AG04449 (cell line): ENCODE measurements around the gene SETD5.

Experiments
- CTCF ChIA-PET: fragments of 350-600 bp; formaldehyde crosslinking; extraction: SDS; loops from one replicate; lab custom pipeline; 2021; ENCODE audit warnings: antibody characterized with exemption; lab: Yijun Ruan, JAX
- POLR2A ChIA-PET: fragments of 400-600, 350-600 bp; formaldehyde crosslinking; extraction: SDS; loops from one replicate; lab custom pipeline; 2020; ENCODE audit warnings: antibody characterized with exemption, inconsistent platforms; lab: Yijun Ruan, JAX
- DNase-seq: peaks from one replicate; pipeline ENCODE4 v3.0.0-alpha.2; 2010; ENCODE audit warnings: low read depth, low spot score
- H3K4me3 ChIP-seq: 2 replicates; pipeline ENCODE4 v1.5.1; 2011; ENCODE audit warnings: low read depth, mild to moderate bottlenecking, control low read depth, low read length
- TF ChIP-seq, protein P1 (sequence below): IDR thresholded peaks from one replicate; pipeline ENCODE4 v1.5.1; 2011; ENCODE audit warnings: mild to moderate bottlenecking, moderate library complexity, low read length, control low read depth, inconsistent platforms; ENCODE audit not compliant: insufficient read depth; ENCODE audit errors: missing control alignments

Gene SETD5

DNA sequence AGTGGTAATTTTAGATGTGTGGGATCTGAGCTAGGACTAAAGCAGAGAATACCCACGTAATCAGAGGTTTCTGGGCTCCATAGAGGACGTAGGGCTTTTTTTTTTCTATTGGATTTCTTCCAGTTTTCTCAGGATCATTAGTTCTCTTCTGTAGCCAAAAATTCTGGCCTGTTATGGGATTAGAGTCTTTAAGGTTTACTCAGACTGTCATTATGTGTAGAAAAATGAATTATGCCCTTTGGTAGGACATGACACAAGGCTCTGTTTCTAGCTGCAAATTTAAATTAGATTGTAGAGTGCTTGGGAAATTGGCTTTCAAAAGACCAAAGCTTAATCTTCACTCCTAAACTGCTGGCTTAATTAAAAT lies 1.9 kb downstream of the SETD5 start:
- ChIA-PET POLR2A (interaction anchor here (0.7 to 1.1 kb wide), 2 partner anchors 17 to 37 kb away, joined by 3 to 4 read pairs; no protein-coding TSS in a partner anchor), CTCF (interaction anchor here (0.9 to 1.4 kb wide), 7 partner anchors 11 to 104 kb away, joined by 3 to 5 read pairs (median 3); partner anchors contain the start of gene THUMPD3)
- no peak for DNase-seq

DNA sequence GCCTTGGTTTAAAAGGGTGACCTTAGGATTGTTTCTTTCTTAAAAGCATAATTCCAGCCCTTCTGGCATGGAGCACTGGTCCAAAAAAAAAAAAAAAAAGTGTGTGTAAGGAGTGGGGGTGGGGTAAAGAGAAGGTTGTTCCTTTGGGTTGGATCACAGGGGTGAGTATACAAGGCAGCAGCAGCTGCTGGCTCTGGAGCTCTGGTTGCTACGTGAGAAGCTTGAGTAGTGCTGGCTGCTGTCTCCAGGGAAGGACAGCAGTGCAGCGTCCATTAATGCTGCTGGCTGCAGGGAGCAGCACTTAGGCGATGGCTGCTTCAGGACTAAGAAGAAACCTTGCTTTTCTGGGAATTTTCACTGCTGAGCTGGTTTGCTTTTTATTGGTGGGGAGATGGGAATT lies 2.3 kb downstream of the SETD5 start:
- ChIA-PET POLR2A (interaction anchor here (0.7 to 1.1 kb wide), 2 partner anchors 16 to 37 kb away, joined by 3 to 4 read pairs; no protein-coding TSS in a partner anchor), CTCF (interaction anchor here (0.6 to 1.4 kb wide), 8 partner anchors 11 to 104 kb away, joined by 3 to 5 read pairs (median 3); partner anchors contain the start of gene THUMPD3)
- H3K4me3 ChIP-seq = peak overlapping the region; percentile 95
- TF ChIP-seq, protein P1, sequence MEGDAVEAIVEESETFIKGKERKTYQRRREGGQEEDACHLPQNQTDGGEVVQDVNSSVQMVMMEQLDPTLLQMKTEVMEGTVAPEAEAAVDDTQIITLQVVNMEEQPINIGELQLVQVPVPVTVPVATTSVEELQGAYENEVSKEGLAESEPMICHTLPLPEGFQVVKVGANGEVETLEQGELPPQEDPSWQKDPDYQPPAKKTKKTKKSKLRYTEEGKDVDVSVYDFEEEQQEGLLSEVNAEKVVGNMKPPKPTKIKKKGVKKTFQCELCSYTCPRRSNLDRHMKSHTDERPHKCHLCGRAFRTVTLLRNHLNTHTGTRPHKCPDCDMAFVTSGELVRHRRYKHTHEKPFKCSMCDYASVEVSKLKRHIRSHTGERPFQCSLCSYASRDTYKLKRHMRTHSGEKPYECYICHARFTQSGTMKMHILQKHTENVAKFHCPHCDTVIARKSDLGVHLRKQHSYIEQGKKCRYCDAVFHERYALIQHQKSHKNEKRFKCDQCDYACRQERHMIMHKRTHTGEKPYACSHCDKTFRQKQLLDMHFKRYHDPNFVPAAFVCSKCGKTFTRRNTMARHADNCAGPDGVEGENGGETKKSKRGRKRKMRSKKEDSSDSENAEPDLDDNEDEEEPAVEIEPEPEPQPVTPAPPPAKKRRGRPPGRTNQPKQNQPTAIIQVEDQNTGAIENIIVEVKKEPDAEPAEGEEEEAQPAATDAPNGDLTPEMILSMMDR = no peak
- DNase-seq = peak; percentile 80

More for the DNA sequence above, 1.9 kb downstream of the SETD5 start:
- H3K4me3 ChIP-seq = peak overlapping the region; percentile 95
- TF ChIP-seq, protein P1 = no peak

DNA sequence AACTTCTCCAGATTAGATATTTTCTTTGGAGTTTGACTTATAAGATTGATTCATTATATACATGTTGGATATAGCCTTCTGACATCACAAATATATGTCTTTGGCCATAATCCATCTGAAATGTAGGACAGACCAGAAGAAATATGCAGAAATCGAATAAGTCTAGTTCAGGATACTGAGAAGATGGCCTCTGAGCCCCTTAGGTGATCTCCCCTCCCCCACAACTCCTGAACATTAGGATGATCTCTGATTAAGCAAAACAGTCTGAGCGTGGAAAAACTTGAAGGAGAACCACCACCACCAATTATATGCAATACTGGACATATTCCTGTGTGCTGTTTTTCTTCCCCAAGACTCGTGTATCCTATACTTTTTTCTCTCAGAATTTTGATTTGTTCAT lies 3.2 kb downstream of the SETD5 start:
- TF ChIP-seq, protein P1 = no peak
- DNase-seq = no peak
- peak overlapping the region; percentile 22; the same call in 1 of the 2 replicates for H3K4me3 ChIP-seq
- ChIA-PET CTCF (interaction anchor here (1.0 kb wide), 1 partner anchor 47 kb away, joined by 3 read pairs; no protein-coding TSS in a partner anchor), POLR2A (no interaction called here)

DNA sequence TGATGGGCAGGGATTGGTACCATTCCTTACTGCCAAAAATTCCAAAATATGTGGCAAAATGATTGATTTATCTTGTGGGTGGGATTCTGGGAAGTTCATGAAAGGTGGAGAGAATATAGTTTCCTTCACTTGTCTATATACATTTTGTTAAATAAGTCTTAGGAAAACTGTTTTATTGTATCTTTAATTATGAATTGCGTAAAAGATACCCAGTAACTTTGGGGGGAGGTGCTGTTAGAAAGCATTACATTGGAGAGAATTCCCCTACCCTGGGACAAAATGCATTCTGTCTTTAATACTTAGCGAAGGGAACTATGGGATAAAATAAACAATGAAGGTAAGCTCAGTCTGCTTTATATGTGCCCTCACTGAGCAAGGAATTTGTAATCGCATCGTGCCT lies 4.6 kb downstream of the SETD5 start:
- DNase-seq = no peak
- TF ChIP-seq, protein P1 = no peak
- POLR2A ChIA-PET = interaction anchor here (0.6 kb wide), 1 partner anchor 13 kb away, joined by 4 read pairs; no protein-coding TSS in a partner anchor
- CTCF ChIA-PET = interaction anchor here (0.6 to 2.1 kb wide), 2 partner anchors 14 to 621 kb away, joined by 4 to 8 read pairs; no protein-coding TSS in a partner anchor
- no peak overlapping the region for H3K4me3 ChIP-seq

DNA sequence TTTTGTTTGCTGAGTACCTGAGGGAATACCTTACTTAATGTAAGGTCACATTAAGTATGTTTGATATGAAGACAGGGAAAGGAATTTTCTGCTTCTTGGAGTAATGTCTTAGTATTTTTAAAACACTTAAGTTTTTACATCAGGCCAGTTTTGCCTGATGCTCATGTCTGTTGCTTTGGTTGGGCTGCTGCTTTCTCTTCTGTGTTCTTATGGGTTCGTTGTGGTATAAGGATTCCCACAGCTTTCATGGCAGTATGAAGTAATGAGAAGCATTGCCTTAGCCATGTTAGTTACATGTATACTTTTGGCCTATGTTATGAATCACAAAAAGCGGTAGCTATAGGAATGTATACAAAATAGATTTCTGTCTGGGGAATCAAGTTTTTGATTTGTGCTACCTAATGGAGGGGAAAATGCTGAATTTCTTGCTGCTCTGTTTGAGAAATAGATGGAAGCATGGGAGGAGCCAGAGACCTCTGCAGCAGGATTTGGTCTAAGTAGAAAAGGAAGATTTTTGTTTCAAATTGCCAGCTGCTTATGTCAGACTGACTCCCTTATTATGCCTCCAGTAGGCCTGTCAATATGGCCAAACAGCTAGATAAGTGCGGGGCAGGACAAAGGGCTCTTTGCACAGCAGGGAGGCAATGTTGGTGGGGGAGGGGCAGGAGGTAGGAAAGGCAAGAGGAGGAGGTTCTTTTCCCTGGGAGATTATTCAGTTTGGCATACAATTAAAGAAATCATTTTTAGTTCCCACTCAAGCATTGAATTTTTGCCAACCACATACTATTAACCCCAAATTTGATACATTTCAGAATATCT lies 5.2 kb downstream of the SETD5 start:
- H3K4me3 ChIP-seq = no peak overlapping the region
- TF ChIP-seq, protein P1 = no peak
- ChIA-PET CTCF (interaction anchor here (0.6 to 2.1 kb wide), 4 partner anchors 13 to 620 kb away, joined by 3 to 8 read pairs (median 5); no protein-coding TSS in a partner anchor), POLR2A (no interaction called here)
- no peak for DNase-seq

DNA sequence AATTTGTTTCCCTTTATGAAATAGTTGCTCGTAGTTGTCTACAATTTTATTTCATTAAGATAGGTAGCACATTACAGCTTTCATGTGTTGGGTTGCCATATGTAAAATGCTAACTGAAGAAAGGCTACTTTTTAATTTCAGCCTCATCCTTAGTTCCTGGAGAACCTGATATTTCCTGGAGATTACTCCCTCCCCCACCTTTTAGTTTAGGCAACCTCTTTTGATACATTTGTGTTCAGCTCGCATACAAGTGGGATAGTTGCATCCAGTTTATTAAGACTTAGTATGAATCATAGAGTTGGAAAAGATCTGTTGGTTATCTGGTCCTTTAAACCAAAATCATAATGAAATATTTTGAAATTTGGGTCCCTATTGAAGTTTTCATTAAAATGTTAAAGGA lies 6.0 kb downstream of the SETD5 start:
- CTCF ChIA-PET = interaction anchor here (1.1 to 2.1 kb wide), 3 partner anchors 12 to 19 kb away, joined by 3 to 8 read pairs (median 6); no protein-coding TSS in a partner anchor
- H3K4me3 ChIP-seq = no peak overlapping the region
- TF ChIP-seq, protein P1 = no peak
- DNase-seq = no peak
- POLR2A ChIA-PET = no interaction called here
